ENCODE data around the gene KIAA1191.

KIAA1191 gene

DNA sequence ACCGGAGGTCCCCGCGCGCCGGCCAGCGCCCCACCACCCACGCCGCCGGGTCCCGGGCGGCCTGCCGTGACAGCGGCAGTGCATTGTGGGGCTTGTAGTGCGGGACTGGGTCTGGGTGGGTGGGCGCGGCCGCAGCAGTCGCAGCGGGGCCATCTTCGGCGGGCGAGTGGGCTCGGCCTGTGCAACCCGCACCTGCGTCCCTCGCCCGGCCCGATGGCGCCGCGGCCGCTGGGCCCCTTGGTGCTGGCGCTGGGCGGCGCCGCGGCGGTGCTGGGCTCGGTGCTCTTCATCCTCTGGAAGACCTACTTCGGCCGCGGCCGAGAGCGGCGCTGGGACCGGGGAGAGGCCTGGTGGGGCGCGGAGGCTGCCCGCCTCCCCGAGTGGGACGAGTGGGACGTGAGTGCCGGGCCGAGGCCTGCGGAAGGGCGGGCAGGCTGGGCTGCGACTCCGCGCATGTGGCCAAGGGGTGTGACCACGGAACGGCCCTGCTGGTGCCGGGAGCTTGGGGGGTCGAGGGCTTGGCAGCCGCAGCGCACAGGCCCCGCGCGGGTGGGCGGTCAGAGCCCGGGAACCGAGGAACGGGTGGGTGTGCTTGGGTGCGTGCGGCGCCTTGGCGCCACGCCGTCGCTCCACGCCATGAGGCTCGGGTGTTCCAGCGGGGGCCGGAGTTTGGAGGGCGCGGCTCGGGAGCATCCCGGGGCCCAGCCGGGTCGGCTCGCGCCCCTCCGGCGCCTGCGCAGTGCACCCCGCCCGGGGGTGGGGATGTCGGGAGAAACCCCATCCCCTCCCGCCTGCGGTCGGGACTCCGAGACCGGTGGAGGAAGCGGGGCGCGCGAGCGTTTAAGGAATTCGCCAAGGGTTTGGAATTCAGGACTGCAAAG, 4.0 kb upstream of the KIAA1191 start, which contains the start of gene ARL10:
Gene ARL10, plus strand, starts transcription at position 137 of the 881 bp plus-strand sequence. Its CDS starts 77 bp downstream, at position 214.
- peak; percentile 46 to 50 for DNase-seq (ENCODE audit: low read depth in 1 of 2, low spot score in 1 of 2)

DNA sequence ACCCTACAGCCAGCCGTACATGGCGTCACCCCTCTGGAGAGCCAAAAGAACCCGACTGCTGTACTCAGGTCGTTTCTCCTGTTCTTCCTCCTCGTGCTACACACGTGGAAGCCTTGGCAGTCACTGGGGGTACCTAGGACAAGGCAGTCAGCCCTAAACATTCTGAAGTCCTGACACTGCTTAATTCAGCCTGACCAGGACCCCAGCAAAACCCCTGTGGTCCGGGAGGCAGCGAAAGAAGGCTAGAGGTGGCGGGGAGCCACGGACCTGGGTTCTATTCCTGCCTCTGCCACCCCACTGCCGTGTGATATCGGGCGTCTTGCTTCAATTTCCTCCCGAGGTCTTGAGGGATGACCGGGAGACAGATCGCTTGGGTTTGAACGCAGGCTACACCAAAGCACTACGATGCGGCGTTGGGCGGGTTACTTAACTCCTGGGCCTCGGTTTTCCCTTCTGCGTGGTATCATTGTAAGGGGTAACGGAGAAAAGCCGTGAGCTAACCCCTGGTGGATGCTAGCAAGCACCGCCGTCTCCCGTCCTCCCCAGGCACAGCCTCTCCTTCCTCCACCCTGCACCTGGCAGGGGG, 3.3 kb upstream of the KIAA1191 start:
- DNase-seq (ENCODE audit: low read depth in 1 of 2, low spot score in 1 of 2) = no peak

DNA sequence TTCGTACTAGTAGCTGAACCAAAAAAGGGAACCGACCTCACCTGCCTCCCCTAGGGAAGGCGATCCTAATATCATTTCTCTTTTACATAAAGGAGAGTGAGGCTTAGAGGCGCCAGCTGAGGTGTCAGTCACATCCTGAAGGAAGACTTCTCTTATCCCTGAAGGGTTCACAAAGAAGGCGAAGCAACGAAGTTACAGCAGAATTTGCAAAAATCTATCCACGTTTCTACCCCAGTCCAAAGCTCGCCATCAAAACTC, 598 bp upstream of the KIAA1191 start:
- no peak for DNase-seq (ENCODE audit: low read depth in 1 of 2, low spot score in 1 of 2)

DNA sequence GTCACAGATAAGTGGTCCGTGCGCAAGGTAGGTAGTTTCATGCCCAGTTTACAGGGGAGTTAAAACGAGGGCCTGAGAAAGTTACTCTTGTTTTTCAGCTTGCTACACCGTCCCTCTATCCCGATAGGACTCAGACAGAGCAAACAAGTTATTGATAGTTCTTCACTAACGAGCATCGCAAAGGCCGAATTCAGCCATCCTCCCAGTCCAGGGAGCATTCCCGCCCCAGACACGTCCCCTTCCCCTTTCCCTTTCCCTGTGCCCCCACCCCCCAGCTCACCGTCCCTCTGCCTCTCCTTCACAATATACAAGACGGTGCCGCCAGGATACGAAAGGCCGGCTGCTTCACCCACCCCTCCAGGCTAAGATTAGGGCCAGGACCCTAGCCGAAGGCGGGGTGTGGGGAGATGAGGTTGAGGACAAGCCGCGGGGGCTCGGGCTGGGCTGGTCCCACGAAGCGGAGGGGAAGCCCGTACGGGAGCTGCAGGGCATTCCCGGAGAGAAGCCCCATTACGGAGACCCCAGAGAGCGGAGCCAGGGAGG, 599 bp downstream of the KIAA1191 start:
- no peak for DNase-seq (ENCODE audit: low read depth in 1 of 2, low spot score in 1 of 2)

DNA sequence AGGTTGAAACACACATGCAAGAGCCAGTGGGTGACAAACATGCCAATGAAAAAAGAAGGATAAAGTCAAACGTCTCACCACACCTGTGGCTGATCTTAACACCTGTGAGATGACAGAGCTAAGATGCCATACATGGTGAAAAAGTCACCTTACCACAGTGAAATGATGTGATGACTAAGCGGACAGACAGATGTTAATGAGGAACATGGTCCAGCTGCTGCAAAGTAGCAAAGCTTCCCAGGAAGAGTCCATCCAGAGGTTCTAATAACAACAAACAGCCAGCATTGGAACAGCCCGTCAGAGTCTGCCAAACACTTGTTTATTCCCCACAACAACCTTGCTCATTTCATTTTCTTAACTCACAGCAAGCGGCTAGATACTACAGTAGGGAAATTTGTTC, 1.9 kb downstream of the KIAA1191 start:
- no peak for DNase-seq (ENCODE audit: low read depth in 1 of 2, low spot score in 1 of 2)

DNA sequence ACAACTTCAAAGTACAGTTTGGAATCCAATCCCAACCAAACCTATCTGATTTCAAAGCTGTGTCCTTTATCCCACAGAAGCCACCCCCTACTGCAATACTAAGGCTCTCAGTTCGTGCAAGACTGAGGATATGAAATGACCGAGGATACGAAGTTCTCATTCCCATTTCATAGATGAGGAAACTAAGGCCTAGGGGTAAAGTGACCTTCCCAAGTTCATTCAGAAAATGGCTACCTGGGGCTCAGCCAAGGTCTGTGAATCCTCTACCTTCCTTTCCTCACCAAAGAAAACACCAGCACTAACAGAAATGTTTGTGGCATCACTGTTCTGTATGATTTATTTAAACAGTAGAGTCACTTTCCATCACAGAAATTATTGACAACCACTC, 5.4 kb downstream of the KIAA1191 start:
- no peak for DNase-seq (ENCODE audit: low read depth in 1 of 2, low spot score in 1 of 2)

DNA sequence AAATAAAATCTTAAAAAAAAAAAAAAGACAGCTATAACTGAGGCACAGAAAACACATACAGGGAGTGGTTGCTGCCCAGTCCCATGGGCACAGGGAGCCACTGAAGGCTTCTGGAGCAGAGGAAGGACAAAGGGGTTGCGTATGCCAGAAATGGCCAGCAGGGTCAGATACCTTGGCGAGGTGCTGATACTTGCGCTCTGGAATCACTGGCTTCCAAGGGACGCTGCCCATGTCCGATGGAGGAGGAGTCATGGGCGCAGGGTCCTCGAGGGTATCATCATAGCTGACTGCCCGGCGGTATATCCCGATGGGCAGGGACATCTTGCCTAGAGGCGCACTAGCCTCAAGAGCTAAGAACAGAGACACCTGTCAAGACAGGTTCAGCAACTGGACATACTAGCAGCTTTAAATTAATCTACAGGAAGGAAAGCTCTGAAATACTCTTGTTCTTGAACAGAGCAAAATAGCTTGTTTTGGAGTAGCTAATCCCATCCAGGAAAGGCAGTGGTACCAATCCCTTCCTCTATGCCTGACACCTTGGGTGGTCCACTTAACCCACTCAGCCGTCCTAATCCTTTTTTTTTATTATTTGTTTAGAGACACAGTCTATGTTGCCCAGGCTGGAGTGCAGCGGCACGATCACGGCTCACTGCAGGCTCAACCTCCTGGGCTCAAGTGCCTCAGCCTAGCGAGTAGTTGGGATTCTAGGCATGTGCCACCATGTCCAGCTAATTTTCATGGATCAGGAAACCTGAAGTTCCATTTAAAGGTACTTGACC, 6.0 kb downstream of the KIAA1191 start:
- no peak for DNase-seq (ENCODE audit: low read depth in 1 of 2, low spot score in 1 of 2)

DNA sequence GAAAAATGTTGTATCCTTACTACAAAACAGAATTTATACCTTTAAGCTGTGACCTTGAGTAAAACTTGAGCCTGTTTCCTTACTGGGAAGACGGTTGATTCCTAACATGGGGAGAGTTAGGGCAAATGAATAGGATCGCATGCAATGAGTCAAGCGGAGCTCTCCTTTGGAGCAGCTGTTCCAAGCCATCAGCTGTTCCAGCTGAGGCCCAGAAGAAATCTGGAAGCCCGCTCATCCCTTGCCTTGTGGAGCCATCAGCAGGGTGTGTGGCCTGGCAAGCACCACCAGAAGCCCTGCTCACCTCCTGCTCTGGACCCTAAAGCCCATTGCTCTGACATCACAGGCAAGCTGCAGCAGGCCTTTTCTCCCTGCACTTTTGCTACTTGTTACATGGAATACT, 8.0 kb downstream of the KIAA1191 start:
- DNase-seq (ENCODE audit: low read depth in 1 of 2, low spot score in 1 of 2) = no peak

DNA sequence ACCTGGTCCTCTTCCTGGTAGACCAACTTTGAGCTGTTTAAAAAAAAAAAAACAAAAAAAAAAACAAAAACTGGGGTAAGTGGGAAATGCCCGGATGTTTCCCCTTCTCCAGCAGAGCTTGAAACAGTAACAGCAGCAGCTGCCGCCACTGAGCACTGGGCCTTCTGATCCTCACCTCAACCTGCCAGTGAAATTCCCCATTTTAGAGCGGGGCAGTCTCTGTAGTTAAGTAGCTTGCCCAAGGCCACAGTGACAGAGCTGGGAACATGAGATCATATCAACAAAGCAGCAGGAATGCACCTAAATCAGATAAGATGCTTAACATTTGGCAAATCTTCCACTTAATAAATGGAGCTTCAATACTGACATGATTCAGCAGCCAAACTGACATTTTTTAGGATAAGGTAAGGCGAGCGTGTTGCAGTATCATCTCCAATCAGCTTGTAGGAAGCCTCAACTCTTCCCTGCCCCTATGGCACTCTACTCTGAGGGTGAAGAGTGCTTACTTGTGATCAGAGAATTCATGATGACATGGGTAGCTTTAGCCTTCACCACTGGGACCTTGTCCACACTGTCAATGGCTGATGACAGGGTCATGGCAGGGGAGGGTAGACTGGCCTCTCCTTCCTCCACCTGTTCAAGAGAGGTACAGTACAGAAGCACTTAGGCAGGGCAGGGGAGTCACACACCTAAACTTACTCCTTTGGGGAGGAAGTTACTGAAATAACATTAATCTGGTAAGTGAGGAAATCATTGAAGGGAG, 9.3 kb downstream of the KIAA1191 start:
- no peak for DNase-seq (ENCODE audit: low read depth in 1 of 2, low spot score in 1 of 2)

DNA sequence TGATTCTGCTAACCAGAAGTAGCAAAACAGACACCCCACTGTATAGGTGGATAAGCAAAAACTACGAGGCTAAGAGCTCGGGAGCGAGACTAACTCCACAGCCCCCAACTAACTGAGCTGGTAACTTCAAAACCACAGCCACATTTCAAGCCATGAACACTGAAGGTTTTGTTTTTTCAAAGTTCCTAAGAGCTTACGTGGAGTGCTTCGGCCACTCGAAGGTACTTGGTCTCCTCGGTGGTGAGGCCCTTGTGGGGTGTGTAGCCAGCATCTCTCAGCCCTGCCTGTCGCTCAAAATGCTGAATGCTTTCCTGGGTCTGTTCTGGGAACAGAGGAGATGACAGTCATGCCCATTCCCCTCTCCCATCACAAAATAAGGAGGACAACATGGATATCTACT, 11.1 kb downstream of the KIAA1191 start:
- DNase-seq (ENCODE audit: low read depth in 1 of 2, low spot score in 1 of 2) = no peak

DNA sequence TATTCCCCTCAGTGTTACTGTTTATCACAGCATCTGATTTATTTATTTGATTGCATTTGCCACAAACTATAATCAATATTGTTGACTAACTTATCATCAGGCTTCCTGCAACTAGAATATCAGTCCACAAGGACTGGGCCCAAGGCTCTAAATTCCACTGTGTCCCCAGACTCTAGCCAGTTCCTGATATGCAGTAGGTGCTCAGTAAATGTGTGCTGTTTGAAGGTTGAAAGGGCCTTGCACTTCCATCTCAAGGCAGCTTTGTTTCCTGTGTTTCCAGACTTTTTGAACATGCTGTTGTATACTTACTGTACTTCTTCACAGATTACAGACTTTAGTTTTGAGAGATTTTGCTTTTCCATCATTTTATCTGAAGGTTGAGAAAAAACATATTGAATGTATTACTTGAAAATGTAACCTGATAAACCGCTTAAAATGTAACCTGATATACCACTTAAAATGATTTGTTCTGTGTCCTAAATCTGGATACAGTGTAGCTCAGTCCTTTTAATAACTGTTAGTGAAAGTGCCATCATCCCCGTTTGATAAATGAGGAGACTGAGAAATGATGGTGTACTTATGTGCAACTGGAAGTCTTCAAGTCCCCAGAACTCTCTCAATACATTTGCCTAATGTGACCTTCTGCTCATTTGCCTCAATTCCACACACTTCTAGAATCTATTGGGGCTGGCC, 18.7 kb downstream of the KIAA1191 start:
- no peak for DNase-seq (ENCODE audit: low read depth in 1 of 2, low spot score in 1 of 2)

DNA sequence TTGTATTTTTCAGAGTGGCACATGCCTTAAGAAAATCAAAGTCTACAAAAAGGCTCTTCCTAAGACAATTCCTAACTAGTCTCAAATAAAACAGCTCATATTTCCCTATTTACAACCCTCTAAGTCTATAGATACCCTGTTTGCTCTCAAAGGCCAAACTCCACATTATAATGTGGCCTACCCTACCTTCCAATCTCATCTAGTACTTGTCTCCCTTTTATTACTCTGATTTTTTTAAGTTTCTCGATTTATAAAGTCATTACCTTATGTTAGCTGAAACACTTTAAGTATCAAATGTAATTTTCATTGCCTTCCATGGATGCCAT, 19.4 kb downstream of the KIAA1191 start:
- no peak for DNase-seq (ENCODE audit: low read depth in 1 of 2, low spot score in 1 of 2)

DNA sequence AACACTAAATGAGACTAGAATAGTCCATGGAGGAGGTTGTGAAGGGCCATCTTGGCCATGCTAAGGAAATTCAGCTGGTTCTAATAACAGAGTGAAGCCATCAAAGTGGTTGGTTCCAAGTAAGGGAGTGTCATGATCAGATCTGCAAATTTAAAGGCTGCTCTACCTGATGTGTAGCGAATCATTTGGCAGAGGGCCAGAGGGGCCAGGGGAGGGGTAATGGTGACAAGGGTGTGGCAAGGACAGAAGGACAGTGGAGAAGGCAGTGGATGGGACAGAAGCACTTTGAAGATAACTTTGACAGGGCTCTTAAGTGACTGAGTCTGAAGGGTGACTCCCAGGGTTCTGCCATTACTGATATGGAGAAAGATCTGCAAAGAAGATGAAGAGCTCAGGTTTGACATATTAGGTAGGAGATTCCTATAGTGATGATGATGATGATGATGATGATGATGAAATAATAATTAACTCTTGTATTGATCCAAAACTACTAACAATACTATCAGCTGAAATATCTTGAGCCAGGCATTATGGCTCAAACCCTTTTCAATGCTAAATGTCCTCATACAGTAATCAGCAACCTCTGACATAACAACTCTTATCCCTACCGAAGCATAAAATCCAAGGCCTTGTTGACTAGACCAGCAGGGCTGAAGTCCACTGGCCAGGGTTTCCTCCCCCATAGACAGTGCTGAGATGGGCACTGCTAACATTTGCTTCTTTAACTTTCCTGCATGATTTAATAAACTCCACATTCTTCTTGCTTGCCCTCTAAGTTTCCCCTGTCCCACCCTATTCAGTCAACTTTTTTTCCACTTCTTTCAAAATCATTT, 20.0 kb downstream of the KIAA1191 start:
- no peak for DNase-seq (ENCODE audit: low read depth in 1 of 2, low spot score in 1 of 2)

DNA sequence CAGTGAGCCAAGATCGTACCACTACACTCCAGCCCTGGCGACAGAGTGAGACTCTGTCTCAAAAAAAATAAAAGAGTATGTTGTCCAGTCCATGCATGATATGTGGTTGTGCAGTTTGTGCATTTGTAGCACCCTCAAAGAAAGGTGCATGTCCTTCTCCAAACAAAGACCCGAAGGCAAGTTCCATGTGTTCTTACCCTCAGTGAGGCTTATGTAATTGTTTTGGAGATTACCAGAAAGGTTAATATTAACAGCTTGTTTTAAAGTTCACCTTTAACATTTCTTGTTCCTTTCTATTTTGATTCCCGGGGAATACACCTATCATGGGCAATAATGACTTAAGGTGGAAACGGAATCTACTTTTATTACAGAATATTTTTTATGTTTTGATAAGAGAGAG, 22.3 kb downstream of the KIAA1191 start:
- DNase-seq (ENCODE audit: low read depth in 1 of 2, low spot score in 1 of 2) = no peak

DNA sequence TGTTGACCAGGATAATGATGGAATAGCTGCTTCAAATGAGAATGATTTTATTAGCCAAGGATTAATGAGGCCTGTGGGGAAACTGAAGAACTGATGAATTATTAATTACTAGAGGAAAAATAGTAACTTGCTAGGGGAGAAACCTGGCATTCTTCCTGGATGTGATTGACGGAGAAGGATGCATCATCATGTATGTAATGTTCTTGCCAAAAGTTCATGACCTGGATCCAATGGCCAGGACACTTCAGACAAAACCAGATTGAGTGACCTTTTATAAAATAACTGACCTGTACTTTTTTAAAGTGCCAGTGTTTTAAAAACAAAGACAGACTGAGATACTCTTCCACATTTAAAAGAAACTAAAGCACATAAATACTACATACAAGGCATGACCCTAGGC, 23.7 kb downstream of the KIAA1191 start:
- no peak for DNase-seq (ENCODE audit: low read depth in 1 of 2, low spot score in 1 of 2)

DNA sequence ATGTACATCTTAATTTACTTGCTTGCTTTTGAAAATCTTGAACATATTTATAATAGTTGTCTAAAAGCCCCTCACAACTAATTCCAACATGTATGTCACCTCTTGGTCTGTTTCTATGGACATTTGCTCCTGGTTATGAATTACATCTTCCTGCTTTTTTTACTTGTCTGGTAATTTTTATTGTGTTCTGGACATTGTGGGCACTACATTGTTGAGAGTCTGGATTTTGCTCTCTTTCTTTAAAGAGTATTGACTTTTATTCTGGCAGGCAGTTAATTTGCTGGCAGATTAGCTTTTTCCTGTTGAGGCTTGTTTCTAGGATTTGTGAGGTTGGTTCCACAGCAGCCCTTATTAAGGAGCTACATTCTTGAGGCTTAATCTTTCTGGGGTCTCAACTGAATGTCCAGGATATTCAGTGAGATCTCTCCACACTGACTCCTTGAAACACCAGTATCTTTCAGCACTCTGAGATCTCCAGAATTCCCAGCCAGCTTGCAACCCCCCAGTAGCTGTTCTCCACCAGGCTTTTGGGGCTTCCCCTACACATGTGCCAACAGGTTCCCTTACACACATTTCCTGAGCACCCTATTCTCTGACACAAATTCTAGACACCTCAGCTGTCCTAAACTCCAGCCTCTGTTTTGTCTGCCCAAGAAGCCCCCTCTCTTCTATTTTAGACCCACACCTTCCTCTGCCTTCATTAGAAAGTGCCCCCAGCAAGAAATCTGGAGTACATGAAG, 27.4 kb downstream of the KIAA1191 start:
- DNase-seq (ENCODE audit: low read depth in 1 of 2, low spot score in 1 of 2) = no peak

DNA sequence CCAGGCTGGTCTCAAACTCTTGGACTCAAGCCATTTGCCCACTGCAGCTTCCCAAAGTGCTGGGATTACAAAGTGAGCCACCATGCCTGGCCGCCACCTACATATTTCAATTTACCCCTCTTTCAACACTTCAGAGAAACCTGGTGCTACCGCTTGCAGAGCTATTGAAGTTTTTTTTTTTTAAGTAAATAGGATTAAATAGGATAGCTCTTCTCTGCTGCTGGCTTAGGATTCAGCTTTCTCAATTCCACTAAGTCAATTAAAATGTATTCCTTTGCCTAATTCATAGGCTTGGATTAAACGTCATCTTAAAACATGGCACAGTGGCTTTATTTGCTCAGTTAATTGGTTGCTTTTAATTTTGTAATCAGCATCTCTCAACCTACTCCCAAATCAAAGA, 41.0 kb downstream of the KIAA1191 start:
- no peak for DNase-seq (ENCODE audit: low read depth in 1 of 2, low spot score in 1 of 2)

DNA sequence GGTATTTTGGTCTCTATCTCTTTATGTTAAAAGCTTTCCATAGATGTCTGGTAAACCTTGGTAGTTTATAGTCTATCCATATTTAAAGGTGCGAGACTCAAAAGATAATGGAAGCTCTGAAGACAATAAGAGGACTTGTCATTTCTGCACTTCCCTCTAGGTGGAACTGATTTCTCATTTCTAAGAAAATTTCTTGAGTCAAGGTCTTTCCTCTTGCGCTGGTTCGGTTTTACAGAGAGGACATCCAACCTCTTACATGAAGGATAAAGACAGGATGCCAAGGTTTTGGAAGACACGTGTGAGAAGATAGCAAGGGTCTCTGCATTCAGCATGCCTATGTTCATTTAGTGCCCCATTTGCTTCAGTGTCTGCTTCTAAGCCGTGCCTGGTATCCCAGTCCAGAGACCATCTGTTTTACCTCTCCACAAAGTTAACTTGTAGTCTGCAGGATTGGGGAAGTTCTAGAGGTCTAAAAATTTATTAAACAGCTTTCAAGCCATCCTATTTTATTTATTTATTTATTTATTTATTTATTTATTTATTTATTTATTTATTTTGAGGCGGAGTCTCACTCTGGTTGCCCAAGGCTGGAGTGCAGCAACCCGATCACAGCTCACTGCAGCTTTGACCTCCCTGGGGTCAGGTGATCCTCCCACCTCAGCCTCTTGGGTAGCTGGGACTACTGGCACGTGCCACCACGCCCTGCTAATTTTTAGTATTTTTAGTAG, 41.6 kb downstream of the KIAA1191 start:
- DNase-seq (ENCODE audit: low read depth in 1 of 2, low spot score in 1 of 2) = no peak
